Inferior parietal cortex (tissue), 1 donor: ENCODE measurements around the gene ADAMTS12.
"Not testable (repeated sequence)": the region's sequence is repeated elsewhere in the genome, so short reads cannot be mapped to it uniquely, and the experiment has no call there.

ENCODE experiments used
- DNase-seq: peaks from one replicate; pipeline ENCODE4 v3.0.0-alpha.2; 2016; ENCODE audit errors: extremely low spot score

Gene ADAMTS12

DNA sequence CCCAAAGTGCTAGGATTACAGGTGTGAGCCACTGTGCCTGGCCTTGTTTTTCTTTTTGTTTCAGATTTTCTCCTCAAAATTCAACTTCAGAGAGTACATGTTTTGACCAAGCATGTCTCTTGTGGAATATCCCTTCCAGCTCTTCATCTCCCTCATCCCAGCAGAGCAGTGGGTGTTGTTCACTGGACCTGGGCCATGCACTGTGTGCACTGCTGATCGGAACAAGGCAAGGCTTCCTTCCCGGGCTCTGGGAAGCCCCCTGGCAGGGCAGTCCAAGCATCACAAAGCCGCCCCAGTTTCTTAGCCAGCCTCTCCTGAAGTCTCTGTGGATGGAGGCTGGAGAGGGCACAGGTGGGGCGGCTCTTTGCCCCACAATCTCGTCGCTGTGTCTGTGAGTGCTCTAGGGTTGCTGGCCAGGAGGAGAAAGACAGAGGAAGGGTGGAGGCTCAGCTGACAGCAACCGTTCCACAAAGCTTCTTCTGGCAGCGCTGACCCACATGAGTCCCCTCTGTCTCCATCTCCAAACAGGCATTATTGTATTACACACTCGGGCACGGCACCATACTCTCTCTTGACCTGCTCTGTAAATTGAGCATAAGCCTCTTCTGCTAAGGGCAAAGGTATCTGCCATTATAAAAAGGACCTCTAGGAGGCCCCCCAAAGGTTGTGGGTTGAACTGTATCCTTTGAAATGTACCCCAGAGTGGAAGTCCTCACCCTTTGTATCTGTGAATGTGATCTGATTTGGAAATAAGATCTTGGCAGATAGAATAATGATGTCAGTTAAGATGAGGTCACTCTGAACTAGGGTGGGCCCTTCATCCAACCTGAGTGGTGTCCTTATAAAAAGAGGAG, 361.4 kb downstream of the ADAMTS12 start:
- DNase-seq: no peak

DNA sequence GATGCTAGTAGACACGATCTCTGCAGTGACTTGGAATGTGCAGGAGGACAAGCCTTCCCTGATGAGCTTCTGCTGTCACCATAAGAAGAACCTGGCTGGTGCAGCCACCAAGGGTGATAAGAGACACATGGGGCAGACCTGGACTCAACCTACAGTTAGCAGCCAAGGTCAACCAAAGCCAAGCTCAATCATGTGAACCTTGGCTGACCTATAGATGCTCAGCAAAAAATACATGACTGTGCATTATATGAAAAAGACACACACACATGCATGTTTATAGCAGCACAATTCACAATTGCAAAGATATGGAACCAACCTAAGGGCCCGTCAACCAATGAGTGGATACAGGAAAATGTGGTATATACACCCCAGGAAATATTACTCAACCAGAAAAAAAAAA, 364.1 kb downstream of the ADAMTS12 start:
- no peak for DNase-seq

DNA sequence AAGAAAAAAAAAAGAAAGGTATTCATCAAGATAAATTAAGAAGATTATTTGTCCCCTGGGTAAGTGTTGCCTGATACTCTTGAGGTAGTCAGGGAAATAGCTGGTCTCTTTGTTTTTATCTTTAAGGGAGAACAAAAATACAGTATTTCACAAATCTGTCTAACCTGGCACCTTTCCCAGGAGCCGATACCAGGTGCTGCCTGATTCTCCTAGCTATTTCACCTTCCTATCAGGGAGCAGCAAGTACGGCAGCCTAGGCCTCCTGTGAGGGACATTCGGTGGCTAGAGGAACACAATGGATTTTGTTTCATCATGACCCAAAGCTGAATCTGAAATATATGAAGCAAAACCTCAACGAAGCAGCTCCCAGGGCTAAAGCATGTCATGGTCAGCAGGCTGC, 365.0 kb downstream of the ADAMTS12 start:
- no peak for DNase-seq

DNA sequence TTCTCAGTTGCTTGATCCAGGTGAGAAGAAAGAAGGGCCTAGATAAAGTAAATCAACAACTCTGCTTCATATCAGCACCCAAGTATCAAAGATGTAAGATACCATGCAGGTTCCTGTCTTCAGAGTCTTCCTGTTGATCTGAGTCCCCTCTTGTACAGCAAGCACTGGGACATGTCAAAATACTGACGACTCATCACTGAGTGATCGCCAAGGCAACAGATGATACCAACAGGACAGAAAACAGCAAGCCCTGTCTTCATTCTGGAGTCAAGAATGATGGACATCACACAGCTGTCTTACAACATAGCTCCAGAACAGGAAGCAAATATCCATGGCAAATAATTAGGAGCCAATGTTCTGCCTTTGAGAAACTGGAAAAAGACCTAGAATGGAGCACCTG, 367.3 kb downstream of the ADAMTS12 start:
- DNase-seq: no peak

DNA sequence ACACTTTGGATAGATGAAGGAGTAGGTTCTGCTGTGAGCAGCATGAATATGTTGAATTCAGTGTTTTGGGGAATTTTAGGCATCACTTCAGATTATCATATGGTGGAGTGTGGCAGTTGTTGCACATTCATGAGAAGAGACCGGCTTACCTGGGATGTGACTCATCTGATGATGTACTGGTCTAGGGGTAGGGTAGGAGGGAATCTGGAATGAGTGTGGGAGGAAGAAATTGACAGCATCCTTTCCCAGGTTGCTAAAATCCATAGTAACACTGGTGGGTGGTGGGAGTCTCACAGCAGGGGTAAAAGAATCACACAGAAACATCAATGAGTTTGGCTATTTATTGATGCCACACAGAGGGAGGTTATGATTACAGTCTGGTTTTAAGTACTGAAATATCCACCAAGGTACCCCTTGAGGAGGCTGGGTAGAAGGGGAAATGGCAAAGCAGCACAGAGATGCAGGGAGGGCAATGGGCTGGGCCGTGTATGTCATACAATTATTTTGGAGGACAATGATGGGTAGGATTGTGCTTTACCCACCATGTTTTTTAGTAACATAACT, 368.5 kb downstream of the ADAMTS12 start:
- no peak for DNase-seq

DNA sequence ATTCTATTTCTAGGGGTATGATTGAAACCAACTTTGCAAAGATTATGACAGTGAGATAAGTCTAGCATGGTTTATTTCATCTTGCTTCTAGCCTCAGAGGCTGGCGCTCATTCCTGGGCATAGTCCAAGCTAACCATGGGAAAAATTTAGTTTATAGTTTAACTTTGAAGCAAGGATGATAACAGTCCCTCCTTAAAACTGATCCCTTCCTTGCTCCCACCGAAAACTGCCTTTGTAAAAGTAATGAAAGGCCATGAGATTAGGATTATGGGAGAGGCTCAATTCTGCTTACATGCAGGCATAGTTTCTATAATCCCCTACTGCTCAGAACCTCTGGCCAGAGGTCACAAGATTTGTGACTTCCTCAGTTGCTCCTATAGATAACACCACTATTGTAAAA, 375.4 kb downstream of the ADAMTS12 start:
- DNase-seq: no peak

DNA sequence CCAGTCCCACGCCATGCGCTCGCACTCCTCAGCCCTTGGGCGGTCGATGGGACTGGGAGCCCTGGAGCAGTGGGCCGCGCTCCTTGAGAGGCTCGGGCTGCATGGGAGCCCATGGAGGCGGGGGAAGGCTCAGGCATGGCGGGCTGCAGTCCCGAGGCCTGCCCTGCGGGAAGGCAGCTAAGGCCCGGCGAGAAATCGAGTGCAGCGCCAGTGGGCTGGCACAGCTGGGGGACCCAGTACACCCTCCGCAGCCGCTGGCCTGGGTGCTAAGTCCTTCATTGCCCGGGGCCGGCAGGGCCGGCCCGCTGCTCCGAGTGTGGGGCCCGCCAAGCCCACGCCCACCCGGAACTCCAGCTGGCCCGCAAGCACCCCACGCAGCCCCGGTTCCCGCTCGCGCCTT, 376.4 kb downstream of the ADAMTS12 start:
- DNase-seq: not testable (repeated sequence)

DNA sequence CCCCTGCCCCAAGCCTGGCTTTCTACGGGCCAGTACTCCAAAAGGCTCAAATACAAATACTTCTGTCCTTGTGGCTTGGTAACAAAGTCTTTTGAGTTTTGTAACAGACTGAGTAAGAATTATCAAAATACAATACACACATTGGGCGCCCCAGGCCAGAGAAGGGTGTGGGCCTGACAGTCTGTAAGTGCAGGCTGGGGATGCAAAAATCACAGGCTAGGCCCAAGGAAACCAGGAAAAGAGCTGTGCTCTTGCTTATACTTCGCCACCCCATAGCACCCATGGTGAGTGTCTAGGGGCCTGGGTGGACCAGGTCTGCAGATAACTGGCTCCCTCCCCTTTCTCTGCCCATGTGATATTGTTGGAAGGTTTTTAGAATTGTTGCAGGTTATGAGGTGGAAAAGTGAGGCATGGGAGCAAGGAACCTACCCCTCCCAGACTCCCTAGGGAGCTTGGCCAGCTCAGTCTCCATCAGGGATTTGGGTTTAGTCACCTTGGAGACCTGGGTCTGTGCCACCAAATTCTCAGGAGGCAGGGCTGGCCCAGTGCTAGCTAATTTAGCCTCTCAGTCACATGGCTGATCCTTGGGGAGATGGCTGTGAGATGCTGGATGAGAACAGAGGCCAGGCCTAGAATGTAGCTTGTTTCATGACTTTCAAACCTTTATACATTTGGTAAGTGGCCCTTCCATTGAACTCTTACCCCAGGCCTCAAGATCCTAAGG, 378.2 kb downstream of the ADAMTS12 start:
- DNase-seq: no peak

DNA sequence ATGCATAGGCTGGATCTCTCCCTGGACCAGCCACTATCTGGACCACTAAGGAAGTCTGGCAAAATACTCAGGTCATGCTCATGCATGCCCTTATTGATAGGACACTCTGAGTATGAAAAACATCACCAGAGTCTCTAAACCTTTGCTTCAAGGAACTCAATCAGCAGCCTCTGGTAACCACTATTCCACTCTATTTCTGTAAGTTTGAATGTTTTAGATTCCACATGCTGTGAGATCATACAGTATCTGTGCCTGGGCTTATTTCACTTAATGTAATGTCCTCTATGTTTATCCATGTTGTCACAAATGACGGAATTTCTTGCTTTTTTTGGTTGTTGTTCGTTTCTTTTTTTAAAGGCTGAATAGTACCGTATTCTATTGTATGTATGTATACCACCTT, 382.8 kb downstream of the ADAMTS12 start:
- no peak for DNase-seq

DNA sequence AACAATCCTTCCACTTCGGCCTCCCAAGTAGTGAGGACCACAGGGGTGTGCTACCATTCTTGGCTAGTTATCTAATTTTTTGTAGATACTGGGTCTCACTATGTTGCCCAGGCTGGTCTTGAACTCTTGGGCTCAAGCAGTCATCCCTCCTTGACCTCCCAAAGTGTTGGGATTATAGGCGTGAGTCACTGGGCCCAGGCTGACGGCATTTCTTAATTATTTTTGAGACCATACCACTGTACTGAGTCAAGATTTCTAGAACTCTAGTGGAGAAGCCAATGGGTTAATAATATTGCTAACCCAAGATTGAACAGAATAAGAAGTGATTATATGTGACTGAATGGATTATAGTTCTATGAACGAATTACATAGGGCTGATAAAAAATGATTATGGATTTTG, 384.4 kb downstream of the ADAMTS12 start:
- no peak for DNase-seq

DNA sequence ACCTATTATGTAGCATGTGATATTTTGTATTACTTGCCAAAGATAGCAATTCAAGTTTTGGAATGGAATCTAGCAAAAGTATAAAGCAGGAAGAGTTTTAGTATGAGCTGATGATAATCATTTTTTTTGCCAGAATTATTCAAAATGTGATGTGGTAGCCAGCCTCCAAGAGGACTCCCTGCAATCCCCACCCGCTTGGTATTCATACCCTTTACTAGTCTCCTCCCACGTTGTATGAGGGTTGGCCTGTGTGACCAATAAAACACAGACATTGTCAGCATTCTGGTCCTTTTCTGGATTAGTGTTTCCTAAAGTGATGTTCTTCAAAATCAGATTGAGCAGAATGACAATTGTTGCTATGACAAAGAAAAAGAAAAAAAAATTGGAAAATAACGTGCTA, 387.2 kb downstream of the ADAMTS12 start:
- DNase-seq: no peak

DNA sequence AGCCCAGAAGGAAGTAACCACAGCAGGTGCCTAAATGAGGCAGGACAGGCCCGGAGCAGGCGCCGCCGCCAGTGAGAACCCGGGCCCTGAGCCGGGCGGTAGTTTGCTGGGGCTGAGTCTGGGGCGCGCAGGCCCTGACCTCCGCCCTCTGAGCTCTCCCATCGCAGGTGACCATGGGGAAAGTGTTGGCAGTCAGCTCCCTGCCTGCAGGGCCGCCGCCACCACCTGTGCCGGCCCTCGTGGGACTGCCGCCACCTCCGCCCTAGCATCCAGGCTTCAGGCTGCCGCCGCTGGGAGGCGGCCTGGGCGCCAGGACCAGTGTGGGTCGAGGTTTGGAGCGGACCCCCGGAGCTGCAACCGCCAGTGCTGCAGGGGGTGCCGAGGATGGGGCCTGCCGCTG, 389.9 kb downstream of the ADAMTS12 start:
- no peak for DNase-seq

DNA sequence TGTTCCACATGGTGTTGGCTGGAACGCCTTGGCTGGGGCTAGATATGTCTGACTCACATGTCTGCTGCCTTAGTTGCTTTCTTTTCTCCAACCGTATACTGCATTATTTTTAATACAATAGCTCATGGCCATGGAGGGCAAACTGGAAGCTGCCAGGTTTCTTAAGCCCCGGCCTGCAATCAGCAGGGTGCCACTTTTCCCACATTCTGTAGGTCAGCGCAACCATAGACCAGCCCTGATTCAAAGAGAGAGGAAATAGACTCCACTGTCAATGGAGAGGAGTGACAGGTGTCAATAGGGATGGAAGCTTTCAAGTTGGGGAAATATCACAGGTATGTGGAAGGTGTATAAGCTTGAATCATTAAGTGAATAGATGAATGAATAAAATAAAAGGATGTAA, 390.5 kb downstream of the ADAMTS12 start:
- DNase-seq: no peak

DNA sequence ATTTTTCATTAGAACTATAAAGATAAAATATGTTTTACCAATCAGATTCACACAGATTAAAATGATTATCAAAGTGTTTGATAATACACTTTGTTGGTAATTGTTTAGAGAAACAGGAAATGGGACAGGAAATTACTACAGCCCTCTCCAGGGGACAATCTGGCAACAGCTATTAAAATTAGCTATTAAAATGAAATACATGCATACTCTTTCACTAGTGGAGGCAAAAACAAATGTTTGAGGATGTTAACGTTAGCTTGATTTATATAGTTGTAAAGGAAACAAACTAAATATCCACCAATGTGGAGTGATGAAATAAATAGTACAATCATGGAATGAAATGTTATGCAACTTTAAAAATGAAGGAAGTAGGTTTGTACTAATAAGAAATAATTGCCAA, 397.3 kb downstream of the ADAMTS12 start:
- DNase-seq: no peak

DNA sequence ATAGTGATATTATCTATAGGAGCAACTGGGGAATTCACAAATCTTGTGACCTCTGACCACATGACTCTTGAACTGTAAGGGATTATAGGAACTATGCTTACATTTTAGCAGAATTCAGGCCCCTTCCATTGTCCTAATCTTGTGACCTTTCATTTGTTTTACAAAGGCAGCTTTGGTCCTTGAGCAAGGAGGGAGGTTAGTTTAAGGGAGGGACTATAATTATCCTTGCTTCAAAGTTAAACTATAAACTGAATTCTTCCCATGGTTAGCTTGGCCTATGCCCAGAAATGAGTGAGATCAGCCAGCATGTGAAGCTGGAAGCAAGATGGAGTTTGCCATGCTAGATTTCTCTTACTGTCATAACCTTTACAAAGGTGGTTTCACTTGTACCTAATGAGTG, 399.8 kb downstream of the ADAMTS12 start:
- DNase-seq: no peak

DNA sequence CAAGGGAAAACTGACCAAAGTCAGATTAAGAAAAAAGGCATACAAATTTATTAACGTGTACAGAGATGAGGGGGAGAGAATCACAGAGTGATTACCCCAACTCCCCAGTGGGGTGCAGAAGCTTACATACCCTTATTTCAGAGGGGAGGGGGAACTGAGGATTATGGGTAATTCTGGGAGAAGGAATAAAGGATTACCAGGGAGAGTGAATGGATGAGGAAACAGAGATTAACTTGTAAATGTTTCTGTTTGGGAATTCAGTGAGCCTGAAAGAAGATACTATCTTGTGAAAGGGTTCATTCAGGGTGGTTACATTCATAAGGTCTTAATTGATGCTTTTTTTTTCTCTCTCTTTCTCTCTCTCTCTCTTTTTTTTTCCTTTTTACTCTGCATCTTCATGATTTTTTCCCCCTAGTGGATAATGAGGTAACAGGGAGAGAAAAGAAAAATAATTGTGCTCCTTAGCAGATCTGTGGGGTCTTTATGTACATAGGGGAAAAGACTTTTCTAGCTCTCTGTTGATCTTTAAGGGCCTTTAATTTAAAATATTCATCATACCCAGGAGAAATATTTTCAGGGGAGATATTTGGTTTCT, 401.6 kb downstream of the ADAMTS12 start:
- no peak for DNase-seq

DNA sequence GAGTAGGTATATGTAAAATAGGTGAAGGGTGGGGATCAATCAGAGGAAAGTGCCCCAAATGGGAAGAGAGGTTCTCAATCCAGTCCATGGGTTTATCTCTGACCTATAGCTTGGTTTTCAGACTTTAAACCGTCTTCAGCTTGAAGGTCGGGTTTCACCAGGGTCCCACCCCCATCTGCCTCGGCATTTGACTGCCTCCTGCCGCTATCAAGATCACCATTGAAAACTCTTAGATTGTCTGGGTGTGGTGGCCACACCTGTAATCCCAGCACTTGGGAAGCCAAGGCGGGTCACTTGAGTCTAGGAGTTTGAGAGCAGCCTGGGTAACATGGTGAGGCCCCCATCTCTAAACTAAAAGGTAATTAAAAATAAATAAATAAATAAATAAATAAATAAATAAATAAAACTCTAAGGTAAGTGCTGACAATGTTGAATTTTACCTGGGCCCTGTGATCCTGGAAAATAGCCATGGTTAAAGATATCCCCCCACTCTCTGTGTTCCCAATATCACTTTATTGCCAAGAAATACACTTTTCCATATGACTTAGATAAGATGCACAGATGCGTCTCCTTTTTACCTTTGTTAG, 402.2 kb downstream of the ADAMTS12 start:
- no peak for DNase-seq

DNA sequence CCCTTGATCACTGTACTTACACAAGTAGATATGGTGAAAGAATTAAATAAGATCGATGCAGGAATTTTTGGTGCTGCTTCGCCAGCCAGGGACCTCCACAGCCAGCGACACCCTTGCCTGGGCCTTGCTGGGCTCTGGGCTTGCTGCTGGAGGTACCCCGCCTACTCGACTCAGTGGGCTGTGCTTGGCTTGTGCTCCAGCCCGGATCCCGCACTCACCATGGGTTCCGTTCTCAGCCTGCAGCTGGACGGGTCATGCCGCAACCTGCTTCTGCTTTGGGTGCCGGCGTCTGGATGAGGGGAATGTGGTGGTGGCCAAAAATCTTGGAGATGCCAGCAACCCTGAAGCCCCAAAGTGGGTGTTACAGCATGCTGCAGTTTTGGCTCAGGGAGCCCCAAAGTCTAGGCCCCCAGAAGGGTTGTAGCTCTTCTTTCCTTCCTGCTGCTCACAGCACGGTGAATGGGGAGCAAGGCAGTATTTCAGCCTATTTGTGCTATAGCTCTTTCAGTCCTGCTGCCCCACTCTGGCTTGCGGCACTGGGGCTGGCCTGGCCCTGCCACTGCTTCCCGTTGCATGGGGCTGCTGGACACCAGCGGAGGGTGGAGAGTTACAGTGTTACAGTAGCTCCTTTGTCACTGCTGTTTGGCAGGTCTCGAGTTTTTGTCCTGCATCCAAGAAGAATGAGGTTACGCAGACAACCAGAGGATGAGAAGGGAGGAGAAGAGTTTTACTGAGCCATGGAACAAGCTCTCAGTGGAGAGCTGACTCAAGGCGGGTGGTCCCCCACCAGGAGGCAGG, 403.0 kb downstream of the ADAMTS12 start:
- DNase-seq: no peak

DNA sequence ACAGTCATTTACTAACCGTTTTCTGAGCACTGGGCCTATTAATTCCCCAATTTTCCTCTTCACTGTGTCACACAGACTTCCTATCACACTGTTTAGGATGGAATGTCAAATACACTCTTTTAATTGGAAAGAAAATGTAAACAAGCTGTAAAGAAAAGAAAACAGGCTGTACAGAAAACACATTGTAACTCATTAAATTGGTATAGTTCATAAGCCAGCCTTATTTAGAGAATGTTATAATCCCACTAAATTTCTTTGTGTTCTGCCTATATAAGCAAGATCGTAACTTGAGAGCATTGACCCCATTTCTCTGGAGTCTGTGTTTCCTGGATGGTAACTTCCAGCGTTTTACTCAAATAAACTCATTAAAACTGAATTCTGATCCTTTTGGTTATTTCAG, 404.6 kb downstream of the ADAMTS12 start:
- DNase-seq: no peak

DNA sequence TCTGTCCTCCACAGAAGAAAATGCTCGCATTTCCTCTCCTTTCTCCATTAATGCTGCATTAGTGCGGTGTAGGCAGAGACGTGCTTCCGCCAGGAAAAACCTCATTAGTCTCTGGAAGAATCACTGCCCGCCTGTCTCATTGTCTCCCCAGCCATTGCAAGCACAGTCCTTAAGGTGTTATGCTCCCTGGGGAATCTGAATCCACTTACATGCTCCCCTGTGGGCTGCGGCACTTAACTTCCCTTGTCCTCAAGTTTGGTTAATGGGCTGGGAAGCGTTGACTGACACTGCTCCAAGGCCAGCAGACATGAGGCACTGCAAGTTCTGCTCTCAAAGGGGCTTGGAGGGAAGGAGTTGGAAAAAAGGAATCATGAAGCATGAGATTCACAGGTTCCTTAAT, 409.5 kb downstream of the ADAMTS12 start:
- DNase-seq: no peak

DNA sequence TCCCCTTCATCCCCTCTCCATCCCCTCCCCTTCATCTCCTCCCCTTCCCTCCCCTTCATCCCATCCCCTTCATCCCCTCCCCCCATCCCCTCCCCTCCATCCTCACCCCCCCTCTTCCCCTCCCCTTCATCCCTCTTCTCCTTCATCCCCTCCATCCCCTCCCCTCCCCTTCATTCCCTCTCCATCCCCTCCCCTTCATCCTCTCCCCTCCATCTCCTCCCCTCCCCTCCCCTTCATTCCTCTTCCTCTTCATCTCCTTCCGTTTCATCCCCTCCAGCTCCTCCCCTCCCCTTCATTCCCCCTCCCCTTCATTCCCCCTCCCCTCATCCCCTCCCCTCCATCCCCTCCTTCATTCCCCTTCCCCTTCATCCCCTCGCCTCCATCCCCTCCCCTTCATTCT, 410.9 kb downstream of the ADAMTS12 start:
- no peak for DNase-seq
